H1 (cell line): ENCODE results near the gene PCBP4. TPM values are rescaled to one million over a fixed set of nuclear protein-coding genes. Genes with fewer than 3 reads are reported as not detected.

Experiments used
- CTCF ChIA-PET: fragments of 300-600 bp; sonication (Branson Sonifier 250); formaldehyde crosslinking; loops from one replicate; lab custom pipeline; 2021; ENCODE audit not compliant: partially characterized antibody; lab: Charles Lee
- POLR2A ChIA-PET: fragments of 300-600 bp; sonication (Branson Sonifier 250); formaldehyde crosslinking; loops from one replicate; lab custom pipeline; 2021; ENCODE audit warnings: inconsistent platforms; ENCODE audit not compliant: partially characterized antibody; lab: Charles Lee
- DNase-seq, 2 experiments: peaks; one replicate each; pipeline versions ENCODE4 v3.0.0 to v3.0.0-alpha.2; 2010 to 2022; ENCODE audit warnings: low spot score in 2 of 2, low read depth in 1 of 2, mixed read lengths in 1 of 2
- FAIRE-seq: peaks from 2 replicates; lab custom pipeline; 2011; peaks lifted over from hg19 to GRCh38; lab: Jason Lieb, UNC
- H2AFZ ChIP-seq: 2 replicates; pipeline ENCODE4 v1.8.1; 2012; ENCODE audit warnings: low read length, inconsistent platforms
- H2AK5ac ChIP-seq: 2 replicates; pipeline ENCODE4 v1.6.1; 2013; ENCODE audit warnings: low read depth, low read length
- H2BK120ac ChIP-seq: replicated peaks from 2 replicates; pipeline ENCODE3; 2013; ENCODE audit warnings: low read depth, low read length, inconsistent platforms
- H2BK12ac ChIP-seq: 2 replicates; pipeline ENCODE4 v1.6.1; 2013; ENCODE audit warnings: low read depth, low read length
- H2BK15ac ChIP-seq: 2 replicates; pipeline ENCODE4 v1.6.1; 2013; ENCODE audit warnings: low read length
- H2BK20ac ChIP-seq: 2 replicates; pipeline ENCODE4 v1.6.1; 2013; ENCODE audit warnings: low read length
- H2BK5ac ChIP-seq: 2 replicates; pipeline ENCODE4 v1.6.1; 2013; ENCODE audit warnings: low read depth, low read length
- H3K14ac ChIP-seq: 2 replicates; pipeline ENCODE4 v1.6.1; 2013; ENCODE audit warnings: inconsistent platforms; ENCODE audit not compliant: insufficient read length
- H3K18ac ChIP-seq: 2 replicates; pipeline ENCODE4 v1.6.1; 2013; ENCODE audit warnings: low read length; ENCODE audit errors: extremely low read depth
- H3K23ac ChIP-seq: 2 replicates; pipeline ENCODE4 v1.6.1; 2013; ENCODE audit warnings: inconsistent platforms; ENCODE audit not compliant: insufficient read length
- H3K23me2 ChIP-seq: 2 replicates; pipeline ENCODE4 v1.6.1; 2013; ENCODE audit warnings: low read depth, low read length
- H3K27ac ChIP-seq: 2 replicates; pipeline ENCODE4 v1.6.1; 2011; ENCODE audit warnings: low read depth, low read length, inconsistent platforms
- H3K27me3 ChIP-seq, 4 experiments: replicated peaks in 1 of 4; 1 replicate in 1 of 4; 2 replicates in 3 of 4; pipeline versions ENCODE4 v1.6.1 to v1.8.1; 2011 to 2013; ENCODE audit warnings: low read length in 3 of 4, mild to moderate bottlenecking in 3 of 4, inconsistent platforms in 2 of 4, mixed read lengths in 2 of 4, moderate library complexity in 1 of 4; ENCODE audit not compliant: control insufficient read depth in 3 of 4, insufficient read depth in 3 of 4; ENCODE audit errors: extremely low read depth in 1 of 4
- H3K36me3 ChIP-seq, 4 experiments: 2 replicates each; pipeline versions ENCODE4 v1.6.1 to v1.8.1; 2011 to 2013; ENCODE audit warnings: mild to moderate bottlenecking in 4 of 4, low read length in 3 of 4, moderate library complexity in 2 of 4, control low read depth in 1 of 4, inconsistent platforms in 1 of 4; ENCODE audit not compliant: insufficient read depth in 4 of 4, control insufficient read depth in 2 of 4
- H3K4ac ChIP-seq: replicated peaks from 2 replicates; pipeline ENCODE3; 2013; ENCODE audit warnings: low read length, low read depth, mixed read lengths, inconsistent platforms; ENCODE audit not compliant: insufficient read length
- H3K4me1 ChIP-seq, 4 experiments: replicated peaks in 1 of 4; 1 replicate in 1 of 4; 2 replicates in 3 of 4; pipeline versions ENCODE4 v1.6.1 to v1.8.1; 2011 to 2013; ENCODE audit warnings: low read length in 3 of 4, inconsistent platforms in 2 of 4, mixed read lengths in 1 of 4; ENCODE audit not compliant: insufficient read depth in 4 of 4, control insufficient read depth in 3 of 4
- H3K4me2 ChIP-seq, 2 experiments: 2 replicates each; pipeline versions ENCODE4 v1.6.1 to v1.8.1; 2011 to 2013; ENCODE audit warnings: low read depth in 2 of 2, low read length in 2 of 2, control low read depth in 1 of 2, inconsistent platforms in 1 of 2, mild to moderate bottlenecking in 1 of 2; ENCODE audit not compliant: insufficient read depth in 1 of 2
- H3K4me3 ChIP-seq, 4 experiments: fragments of 200-600, 300-600 bp in 1 of 4; sonication (generic), shearing (Covaris generic), sonication (Bioruptor Twin) in 1 of 4; 2 replicates each; pipeline versions ENCODE4 v1.5.1 to v1.8.1; 2011 to 2016; ENCODE audit warnings: low read length in 4 of 4, low read depth in 3 of 4, control low read depth in 2 of 4, inconsistent platforms in 2 of 4, mild to moderate bottlenecking in 2 of 4, mixed read lengths in 1 of 4, moderate library complexity in 1 of 4; ENCODE audit not compliant: insufficient read depth in 2 of 4; ENCODE audit errors: extremely low read depth in 1 of 4
- H3K56ac ChIP-seq: replicated peaks from 2 replicates; pipeline ENCODE3; 2013; ENCODE audit warnings: low read depth, mild to moderate bottlenecking, mixed read lengths, low read length, inconsistent platforms; ENCODE audit not compliant: insufficient read length
- H3K79me1 ChIP-seq: 2 replicates; pipeline ENCODE4 v1.6.1; 2013; ENCODE audit warnings: low read depth, low read length, control low read depth
- H3K79me2 ChIP-seq, 2 experiments: 2 replicates each; pipeline versions ENCODE4 v1.6.1 to v1.8.1; 2012 to 2013; ENCODE audit warnings: low read length in 2 of 2, mild to moderate bottlenecking in 2 of 2, inconsistent platforms in 1 of 2; ENCODE audit not compliant: insufficient read depth in 2 of 2, control insufficient read depth in 1 of 2
- H3K9ac ChIP-seq, 4 experiments: replicated peaks in 1 of 4; 1 replicate in 1 of 4; 2 replicates in 3 of 4; pipeline versions ENCODE4 v1.6.1 to v1.8.1; 2011 to 2013; ENCODE audit warnings: low read depth in 3 of 4, low read length in 3 of 4, control low read depth in 2 of 4, mild to moderate bottlenecking in 2 of 4, moderate library complexity in 2 of 4, inconsistent platforms in 1 of 4; ENCODE audit errors: extremely low read depth in 1 of 4
- H3K9me3 ChIP-seq, 2 experiments: 2 replicates each; pipeline versions ENCODE4 v1.6.1 to v1.8.1; 2012 to 2013; ENCODE audit warnings: mild to moderate bottlenecking in 2 of 2, moderate library complexity in 2 of 2, control low read depth in 1 of 2, inconsistent platforms in 1 of 2, low read depth in 1 of 2, low read length in 1 of 2, mixed read lengths in 1 of 2; ENCODE audit not compliant: insufficient read depth in 2 of 2
- H4K20me1 ChIP-seq, 2 experiments: replicated peaks in 1 of 2; 2 replicates each; pipeline versions ENCODE3 to v1.8.1; 2011 to 2013; ENCODE audit warnings: inconsistent platforms in 2 of 2, low read length in 2 of 2, mild to moderate bottlenecking in 1 of 2; ENCODE audit not compliant: insufficient read depth in 2 of 2, control insufficient read depth in 1 of 2
- H4K5ac ChIP-seq: 2 replicates; pipeline ENCODE4 v1.6.1; 2013; ENCODE audit warnings: low read length, low read depth, mixed read lengths, inconsistent platforms; ENCODE audit not compliant: insufficient read length
- H4K8ac ChIP-seq: 2 replicates; pipeline ENCODE4 v1.8.0; 2013; ENCODE audit warnings: mild to moderate bottlenecking, moderate library complexity, low read length, inconsistent platforms; ENCODE audit not compliant: insufficient read depth; ENCODE audit errors: extremely low read depth
- H4K91ac ChIP-seq: replicated peaks from 2 replicates; pipeline ENCODE3; 2013; ENCODE audit warnings: low read length, mixed read lengths, inconsistent platforms; ENCODE audit not compliant: insufficient read length
- BRCA1 ChIP-seq: IDR thresholded peaks from 2 replicates; pipeline ENCODE4 v1.6.1; 2012; ENCODE audit warnings: low read depth, low read length, improper control_type of control experiment
- CEBPB ChIP-seq: IDR thresholded peaks from 2 replicates; pipeline ENCODE4 v1.6.1; 2012; ENCODE audit warnings: low read depth, low read length
- CHD1 ChIP-seq: IDR thresholded peaks from 2 replicates; pipeline ENCODE4 v1.6.1; 2012; ENCODE audit warnings: low read depth, low read length, improper control_type of control experiment
- CREB1 ChIP-seq: IDR thresholded peaks from 2 replicates; pipeline ENCODE4 v1.6.1; 2012; ENCODE audit warnings: inconsistent platforms
- HDAC6 ChIP-seq: IDR thresholded peaks from one replicate; pipeline ENCODE4 v1.7.1; 2012; ENCODE audit warnings: low read depth, mild to moderate bottlenecking, inconsistent platforms, low read length, moderate library complexity
- POLR2AphosphoS5 ChIP-seq: IDR thresholded peaks from 2 replicates; pipeline ENCODE4 v1.6.1; 2011; ENCODE audit warnings: low read depth, low read length
- POU5F1 ChIP-seq: IDR thresholded peaks from 2 replicates; pipeline ENCODE4 v1.6.1; 2011; ENCODE audit warnings: low read depth, mild to moderate bottlenecking, low read length, moderate library complexity
- RFX5 ChIP-seq: IDR thresholded peaks from 2 replicates; pipeline ENCODE4 v1.6.1; 2011; ENCODE audit warnings: low read depth, low read length, improper control_type of control experiment, borderline replicate concordance
- SAP30 ChIP-seq: fragments of 300-600 bp; sonication (generic); IDR thresholded peaks from 2 replicates; pipeline ENCODE4 v1.7.1; 2012; ENCODE audit warnings: low read length, moderate library complexity, mild to moderate bottlenecking, inconsistent platforms; ENCODE audit not compliant: insufficient read depth, insufficient replicate concordance
- SIX5 ChIP-seq: IDR thresholded peaks from 2 replicates; pipeline ENCODE4 v1.6.1; 2011; ENCODE audit warnings: mild to moderate bottlenecking, low read depth, low read length
- SUZ12 ChIP-seq: fragments of 200-600 bp; sonication (generic); IDR thresholded peaks from 2 replicates; pipeline ENCODE4 v1.6.1; 2012; ENCODE audit warnings: mild to moderate bottlenecking, inconsistent platforms, low read length, moderate library complexity, mixed read lengths
- YY1 ChIP-seq: IDR thresholded peaks from 2 replicates; pipeline ENCODE4 v1.6.1; 2011; ENCODE audit warnings: low read depth, mild to moderate bottlenecking, low read length
- WGBS, 2 experiments: shearing (Covaris generic) in 1 of 2; methylation state at CpG; one replicate each; pipeline versions ENCODE4 v1.1.6 to v1.1.7; 2013 to 2015; ENCODE audit warnings: low lambda C conversion rate in 2 of 2, mixed read lengths in 2 of 2, inconsistent platforms in 1 of 2, low coverage in 1 of 2, missing lambda C conversion rate in 1 of 2; ENCODE audit not compliant: insufficient replicate concordance in 2 of 2, insufficient coverage in 1 of 2, insufficient read length in 1 of 2; ENCODE audit errors: extremely low coverage in 1 of 2, missing lambda C conversion rate in 1 of 2; 5-methylcytosine and 5-hydroxymethylcytosine counted together
- polyA plus RNA-seq, 7 experiments: library from polyadenylated mRNA; depleted of rRNA in 3 of 7; stranded (reverse) in 5 of 7; unstranded in 2 of 7; fragments of >200 nt in 5 of 7; fragments of 200-250 nt in 2 of 7; gene quantifications; 1 replicate in 5 of 7; 2 replicates in 1 of 7; 4 replicates in 1 of 7; pipeline versions ENCODE4 v1.2.1 to v1.2.3, GENCODE V29; 2011 to 2013; ENCODE audit warnings: missing spikeins in 2 of 7, mixed read lengths in 2 of 7
- total RNA-seq: library from RNA; stranded (reverse); fragmentation: NEBNext Ultra II Directional; extraction: Animal tissue kit (Norgen Biotek cat#: 25700); gene quantifications from 2 replicates; pipeline ENCODE4 v1.2.1, GENCODE V29; 2021
- TF ChIP-seq, protein P1 (sequence below): IDR thresholded peaks from 2 replicates; pipeline ENCODE4 v1.6.1; 2012; ENCODE audit warnings: inconsistent platforms

PCBP4 gene
- total and polyA plus RNA-seq, 2 of the 8 experiments (the other 6 are each of a cell fraction or from before 2014, with no cell fraction given): 16.4 to 34.1 TPM

DNA sequence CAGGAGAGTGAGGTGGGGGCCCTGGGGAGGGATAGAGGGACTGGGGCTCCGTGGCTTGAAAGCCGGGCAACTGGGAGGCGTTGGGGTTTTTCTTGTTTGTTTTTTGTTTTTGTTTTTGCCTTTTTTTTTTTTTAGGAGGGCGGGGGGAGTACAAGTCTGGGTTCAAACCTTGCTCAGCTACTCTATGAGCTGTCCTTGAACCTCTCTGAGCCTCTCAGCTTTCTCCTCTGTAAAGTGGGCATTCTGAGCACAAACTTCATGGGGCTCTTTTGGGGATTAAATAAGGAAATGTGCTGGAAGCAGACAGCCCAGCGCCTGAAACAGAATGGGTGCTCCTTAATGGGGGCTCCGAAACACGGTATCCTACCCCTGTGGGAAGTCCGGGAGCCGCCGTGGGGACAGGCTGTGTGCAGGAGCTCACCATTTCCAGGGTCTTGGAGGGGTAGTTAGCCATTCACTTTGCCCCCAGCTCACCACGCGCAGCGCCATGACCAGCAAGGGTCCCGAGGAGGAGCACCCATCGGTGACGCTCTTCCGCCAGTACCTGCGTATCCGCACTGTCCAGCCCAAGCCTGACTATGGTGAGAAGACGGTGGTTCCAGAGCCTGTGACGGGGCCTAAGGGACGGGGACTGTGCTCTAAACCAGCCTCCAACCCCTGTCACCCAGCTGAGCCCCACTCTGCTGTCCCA lies 16.5 kb upstream of the PCBP4 start:
- Histone ChIP-seq H4K8ac (peak overlapping the region; percentile 85; the same call in 1 of the 2 replicates), H3K18ac (peak overlapping the region; percentile 75), H3K27me3 (no peaks in the 10 kb centered on the region), H3K36me3 (no peaks in the 10 kb centered on the region), H3K9ac (peak overlapping the region in 2 of 4 experiments; percentile 38 to 41; a peak in 4 of 7 replicates), H2AFZ (no peak overlapping the region), H3K79me1 (peaks cover 7% of the 10 kb centered on the region), H3K4ac (peak overlapping the region; percentile 9), H3K9me3 (no peaks in the 10 kb centered on the region), H4K5ac (peak overlapping the region; percentile 38), H2BK12ac (no peak overlapping the region; the same call in 1 of the 2 replicates), H3K4me1 (peaks cover 0 to 14% (median 9%) of the 10 kb centered on the region in 4 experiments; a peak in 6 of 7 replicates), H2BK5ac (peak overlapping the region; percentile 95; the same call in 1 of the 2 replicates), H2BK15ac (peak overlapping the region; percentile 99; the same call in 1 of the 2 replicates), H3K4me2 (peak overlapping the region; percentile 89 to 97), H4K20me1 (peaks cover 0 to 2% of the 10 kb centered on the region in 2 experiments), H3K23ac (no peak overlapping the region), H3K14ac (no peak overlapping the region), H3K79me2 (no peaks in the 10 kb centered on the region), H3K4me3 (peak overlapping the region; percentile 53 to 63 (median 56)), H3K27ac (peak overlapping the region; percentile 45; the same call in 1 of the 2 replicates), H2AK5ac (peak overlapping the region; percentile 77; the same call in 1 of the 2 replicates), H3K23me2 (peaks cover 7% of the 10 kb centered on the region), H3K56ac (peak overlapping the region; percentile 23), H2BK20ac (no peak overlapping the region), H4K91ac (no peak overlapping the region), H2BK120ac (no peak overlapping the region)
- ChIA-PET CTCF (interaction anchor here (0.8 to 5.5 kb wide), 14 partner anchors 9 to 222 kb away, joined by 3 to 66 read pairs (median 10); partner anchors contain the start of genes ABHD14B, PARP3, PCBP4 and RPL29), POLR2A (interaction anchor here (0.9 to 29.3 kb wide), 14 partner anchors 0 to 172 kb away, joined by 3 to 923 read pairs (median 6); partner anchors contain the start of genes ABHD14A, ABHD14B, ACY1 and GPR62)
- no peak for DNase-seq
- WGBS, 2 experiments: 82% methylated on average over 20 of the region's 22 CpGs; no CpG with 5 or more reads in 1 of the 2 experiments
- no peak for FAIRE-seq
- TF ChIP-seq POLR2AphosphoS5 (no peak), YY1 (no peak), SAP30 (no peak), CEBPB (no peak), POU5F1 (no peak), CREB1 (no peak), SUZ12 (no peak), CHD1 (no peak), SIX5 (no peak), RFX5 (no peak), HDAC6 (no peak), BRCA1 (no peak)
- TF ChIP-seq, protein P1, sequence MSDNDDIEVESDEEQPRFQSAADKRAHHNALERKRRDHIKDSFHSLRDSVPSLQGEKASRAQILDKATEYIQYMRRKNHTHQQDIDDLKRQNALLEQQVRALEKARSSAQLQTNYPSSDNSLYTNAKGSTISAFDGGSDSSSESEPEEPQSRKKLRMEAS: no peak
